Measurements from ENCODE around the gene NPC1.
"Not testable (repeated sequence)": the region's sequence is repeated elsewhere in the genome, so short reads cannot be mapped to it uniquely, and the experiment has no call there.

NPC1 gene

GRCh38 chr18:23588836-23589560, 2.7 kb upstream of the NPC1 start:
- peaks cover 5% of the 10 kb centered on the region for H3K36me3 Mint-ChIP-seq (ENCODE audit: low read depth)
- no peaks in the 10 kb centered on the region for H3K27me3 Mint-ChIP-seq
- no peak overlapping the region for H3K4me3 Mint-ChIP-seq
- H3K4me1 Mint-ChIP-seq (ENCODE audit: low read depth): peaks cover 29% of the 10 kb centered on the region
- no peak overlapping the region for H3K27ac Mint-ChIP-seq
- no peaks in the 10 kb centered on the region for H3K9me3 Mint-ChIP-seq

GRCh38 chr18:23587220-23587642, 925 bp upstream of the NPC1 start:
- peaks cover 15% of the 10 kb centered on the region for H3K36me3 Mint-ChIP-seq (ENCODE audit: low read depth)
- H3K4me3 Mint-ChIP-seq: peak overlapping the region; percentile 94
- peaks cover 40% of the 10 kb centered on the region for H3K4me1 Mint-ChIP-seq (ENCODE audit: low read depth)
- H3K9me3 Mint-ChIP-seq: no peaks in the 10 kb centered on the region
- H3K27ac Mint-ChIP-seq: peak overlapping the region; percentile 88
- no peaks in the 10 kb centered on the region for H3K27me3 Mint-ChIP-seq

GRCh38 chr18:23585897-23586248, 433 bp downstream of the NPC1 start:
- H3K27ac Mint-ChIP-seq: peak overlapping the region; percentile 86
- no peaks in the 10 kb centered on the region for H3K9me3 Mint-ChIP-seq
- peak overlapping the region; percentile 94 for H3K4me3 Mint-ChIP-seq
- H3K4me1 Mint-ChIP-seq (ENCODE audit: low read depth): peaks cover 53% of the 10 kb centered on the region
- peaks cover 26% of the 10 kb centered on the region for H3K36me3 Mint-ChIP-seq (ENCODE audit: low read depth)
- H3K27me3 Mint-ChIP-seq: no peaks in the 10 kb centered on the region

- Mint-ChIP-seq H3K36me3 (ENCODE audit: low read depth) (peaks cover 30% of the 10 kb centered on the region), H3K27ac (peak overlapping the region; percentile 86), H3K4me1 (ENCODE audit: low read depth) (peaks cover 60% of the 10 kb centered on the region), H3K27me3 (no peaks in the 10 kb centered on the region), H3K4me3 (peak overlapping the region; percentile 94), H3K9me3 (no peaks in the 10 kb centered on the region)
Observed at GRCh38 chr18:23585007-23585871, 1.1 kb downstream of the NPC1 start.

GRCh38 chr18:23584019-23584983, 2.0 kb downstream of the NPC1 start:
- H3K27ac Mint-ChIP-seq: peak overlapping the region; percentile 13
- H3K4me3 Mint-ChIP-seq: peak overlapping the region; percentile 26
- no peaks in the 10 kb centered on the region for H3K9me3 Mint-ChIP-seq
- peaks cover 36% of the 10 kb centered on the region for H3K36me3 Mint-ChIP-seq (ENCODE audit: low read depth)
- H3K27me3 Mint-ChIP-seq: no peaks in the 10 kb centered on the region
- peaks cover 67% of the 10 kb centered on the region for H3K4me1 Mint-ChIP-seq (ENCODE audit: low read depth)

- Mint-ChIP-seq H3K27me3 (no peaks in the 10 kb centered on the region), H3K9me3 (no peaks in the 10 kb centered on the region), H3K4me1 (ENCODE audit: low read depth) (peaks cover 76% of the 10 kb centered on the region), H3K27ac (no peak overlapping the region), H3K36me3 (ENCODE audit: low read depth) (peaks cover 40% of the 10 kb centered on the region), H3K4me3 (peak overlapping the region; percentile 15)
Observed at GRCh38 chr18:23583071-23583865, 3.0 kb downstream of the NPC1 start.

GRCh38 chr18:23580677-23581367, 5.5 kb downstream of the NPC1 start:
- Mint-ChIP-seq H3K36me3 (ENCODE audit: low read depth) (peaks cover 46% of the 10 kb centered on the region), H3K27ac (no peak overlapping the region), H3K4me1 (ENCODE audit: low read depth) (peaks cover 66% of the 10 kb centered on the region), H3K27me3 (no peaks in the 10 kb centered on the region), H3K4me3 (no peak overlapping the region), H3K9me3 (no peaks in the 10 kb centered on the region)

- H3K36me3 Mint-ChIP-seq (ENCODE audit: low read depth): peaks cover 47% of the 10 kb centered on the region
- H3K4me3 Mint-ChIP-seq: no peak overlapping the region
- H3K9me3 Mint-ChIP-seq: no peaks in the 10 kb centered on the region
- no peaks in the 10 kb centered on the region for H3K27me3 Mint-ChIP-seq
- peaks cover 67% of the 10 kb centered on the region for H3K4me1 Mint-ChIP-seq (ENCODE audit: low read depth)
- H3K27ac Mint-ChIP-seq: no peak overlapping the region
Observed at GRCh38 chr18:23578891-23579653, 7.2 kb downstream of the NPC1 start.

GRCh38 chr18:23578067-23578701, 8.1 kb downstream of the NPC1 start:
- H3K27ac Mint-ChIP-seq: no peak overlapping the region
- no peaks in the 10 kb centered on the region for H3K9me3 Mint-ChIP-seq
- no peak overlapping the region for H3K4me3 Mint-ChIP-seq
- H3K4me1 Mint-ChIP-seq (ENCODE audit: low read depth): peaks cover 67% of the 10 kb centered on the region
- no peaks in the 10 kb centered on the region for H3K27me3 Mint-ChIP-seq
- peaks cover 49% of the 10 kb centered on the region for H3K36me3 Mint-ChIP-seq (ENCODE audit: low read depth)

- H3K9me3 Mint-ChIP-seq, H3K27ac Mint-ChIP-seq, H3K4me3 Mint-ChIP-seq, H3K27me3 Mint-ChIP-seq: not testable (repeated sequence)
- Mint-ChIP-seq H3K36me3 (ENCODE audit: low read depth) (peaks cover 45% of the 10 kb centered on the region), H3K4me1 (ENCODE audit: low read depth) (peaks cover 66% of the 10 kb centered on the region)
Observed at GRCh38 chr18:23577521-23577920, 8.8 kb downstream of the NPC1 start.

GRCh38 chr18:23575309-23575651, 11.0 kb downstream of the NPC1 start:
- peaks cover 37% of the 10 kb centered on the region for H3K36me3 Mint-ChIP-seq (ENCODE audit: low read depth)
- no peaks in the 10 kb centered on the region for H3K27me3 Mint-ChIP-seq
- H3K27ac Mint-ChIP-seq: no peak overlapping the region
- peaks cover 58% of the 10 kb centered on the region for H3K4me1 Mint-ChIP-seq (ENCODE audit: low read depth)
- H3K4me3 Mint-ChIP-seq: no peak overlapping the region
- no peaks in the 10 kb centered on the region for H3K9me3 Mint-ChIP-seq

GRCh38 chr18:23574611-23575308, 11.5 kb downstream of the NPC1 start:
- Mint-ChIP-seq H3K36me3 (ENCODE audit: low read depth) (peaks cover 37% of the 10 kb centered on the region), H3K4me3 (no peak overlapping the region), H3K9me3 (no peaks in the 10 kb centered on the region), H3K27me3 (no peaks in the 10 kb centered on the region), H3K4me1 (ENCODE audit: low read depth) (peaks cover 54% of the 10 kb centered on the region), H3K27ac (peak overlapping the region; percentile 81)

All from stimulated activated naive CD8-positive, alpha-beta T cell treated with anti-CD3 and anti-CD28 coated beads, Interleukin-15, Interleukin-2, amounts not matched to agents 100 ng/mL and 50 ng/mL, for 24 hours (primary cell).